Kidney epithelial cell (primary cell): ENCODE results near the gene HPCAL1. TPM values are rescaled to one million over a fixed set of nuclear protein-coding genes. Genes with fewer than 3 reads are reported as not detected.
"Not testable (repeated sequence)": the region's sequence is repeated elsewhere in the genome, so short reads cannot be mapped to it uniquely, and the experiment has no call there.

Experiments
- DNase-seq: peaks from one replicate; pipeline ENCODE4 v3.0.0-alpha.2; 2010; ENCODE audit warnings: low read depth
- H3K27me3 ChIP-seq: 2 replicates; pipeline ENCODE4 v1.6.0; 2011; ENCODE audit warnings: low read length; ENCODE audit not compliant: control insufficient read depth, insufficient read depth
- H3K36me3 ChIP-seq: 2 replicates; pipeline ENCODE4 v1.5.1; 2011; ENCODE audit warnings: low read length; ENCODE audit not compliant: control insufficient read depth, insufficient read depth
- H3K4me3 ChIP-seq: 2 replicates; pipeline ENCODE4 v1.5.1; 2011; ENCODE audit warnings: low read depth, mild to moderate bottlenecking, control low read depth, low read length
- CTCF ChIP-seq: IDR thresholded peaks from 2 replicates; pipeline ENCODE4 v1.5.1; 2011; ENCODE audit warnings: mild to moderate bottlenecking, moderate library complexity, low read length, control low read depth, inconsistent platforms; ENCODE audit not compliant: insufficient read depth, poor library complexity, severe bottlenecking
- total RNA-seq: library from RNA; depleted of rRNA; stranded (reverse); fragments of >200 nt; gene quantifications from 2 replicates; pipeline ENCODE4 v1.2.3, GENCODE V29; 2015

Gene HPCAL1
- total RNA-seq, 1 donor from 2014 or later: 33.7 TPM

GRCh38 chr2:10292033-10292432, 10.7 kb upstream of the HPCAL1 start:
- H3K36me3 ChIP-seq: no peaks in the 10 kb centered on the region
- no peak for DNase-seq
- H3K27me3 ChIP-seq: no peaks in the 10 kb centered on the region
- H3K4me3 ChIP-seq: no peak overlapping the region
- no peak for TF ChIP-seq CTCF

GRCh38 chr2:10293603-10294002, 9.1 kb upstream of the HPCAL1 start:
- TF ChIP-seq CTCF: no peak
- DNase-seq: no peak
- Histone ChIP-seq H3K4me3 (no peak overlapping the region), H3K27me3 (no peaks in the 10 kb centered on the region), H3K36me3 (no peaks in the 10 kb centered on the region)

GRCh38 chr2:10294077-10294476, 8.6 kb upstream of the HPCAL1 start:
- Histone ChIP-seq H3K36me3 (no peaks in the 10 kb centered on the region), H3K27me3 (no peaks in the 10 kb centered on the region), H3K4me3 (no peak overlapping the region)
- no peak for DNase-seq
- TF ChIP-seq CTCF: no peak

- not testable (repeated sequence) for DNase-seq, H3K4me3 ChIP-seq, H3K27me3 ChIP-seq, H3K36me3 ChIP-seq
These were observed 7.1 kb upstream of the HPCAL1 start for GRCh38 chr2:10295649-10296048.

GRCh38 chr2:10296142-10296541, 6.6 kb upstream of the HPCAL1 start:
- no peaks in the 10 kb centered on the region for H3K27me3 ChIP-seq
- H3K36me3 ChIP-seq: no peaks in the 10 kb centered on the region
- no peak for DNase-seq
- no peak overlapping the region for H3K4me3 ChIP-seq
- TF ChIP-seq CTCF: no peak

- TF ChIP-seq CTCF: no peak
- Histone ChIP-seq H3K36me3 (no peaks in the 10 kb centered on the region), H3K27me3 (no peaks in the 10 kb centered on the region), H3K4me3 (no peak overlapping the region)
- DNase-seq: no peak
These were observed 5.4 kb upstream of the HPCAL1 start for GRCh38 chr2:10297191-10297830.
